CD4-positive, alpha-beta T cell treated with Interleukin-15 for 4 hours (primary cell): ENCODE measurements around the gene RNU1-2.
A peak's percentile ranks its signal among the peaks of the same experiment; 100 is the strongest.
"Not testable (repeated sequence)": the region's sequence is repeated elsewhere in the genome, so short reads cannot be mapped to it uniquely, and the experiment has no call there.

ENCODE experiments used
- DNase-seq: peaks from one replicate; pipeline ENCODE4 v3.0.0-alpha.2; 2020; ENCODE audit warnings: low spot score

Gene RNU1-2

GRCh38 chr1:16888860-16889816, 6.6 kb upstream of the RNU1-2 start:
- peak; percentile 47 for DNase-seq

- DNase-seq = not testable (repeated sequence)
Observed at GRCh38 chr1:16890539-16891021, 5.2 kb upstream of the RNU1-2 start.

- DNase-seq = not testable (repeated sequence)
Observed at GRCh38 chr1:16891057-16891456, 4.7 kb upstream of the RNU1-2 start.

GRCh38 chr1:16892978-16893525, 2.7 kb upstream of the RNU1-2 start:
- not testable (repeated sequence) for DNase-seq

GRCh38 chr1:16893796-16894195, 2.0 kb upstream of the RNU1-2 start:
- not testable (repeated sequence) for DNase-seq

- DNase-seq = not testable (repeated sequence)
Observed at GRCh38 chr1:16894338-16894737, 1.4 kb upstream of the RNU1-2 start.

GRCh38 chr1:16895233-16895597, 565 bp upstream of the RNU1-2 start:
- not testable (repeated sequence) for DNase-seq

- peak; percentile 67 for DNase-seq
Observed at GRCh38 chr1:16896316-16897055, 706 bp downstream of the RNU1-2 start.

- DNase-seq = not testable (repeated sequence)
Observed at GRCh38 chr1:16897653-16898052, 1.9 kb downstream of the RNU1-2 start.

GRCh38 chr1:16898298-16898697, 2.5 kb downstream of the RNU1-2 start:
- not testable (repeated sequence) for DNase-seq

GRCh38 chr1:16899020-16899419, 3.2 kb downstream of the RNU1-2 start:
- DNase-seq = not testable (repeated sequence)

GRCh38 chr1:16900751-16901150, 5.0 kb downstream of the RNU1-2 start:
- DNase-seq = no peak

- not testable (repeated sequence) for DNase-seq
Observed at GRCh38 chr1:16901371-16901770, 5.6 kb downstream of the RNU1-2 start.

GRCh38 chr1:16903054-16903453, 7.3 kb downstream of the RNU1-2 start:
- DNase-seq = no peak

- no peak for DNase-seq
Observed at GRCh38 chr1:16903458-16903796, 7.6 kb downstream of the RNU1-2 start.

- DNase-seq = peak; percentile 99
Observed at GRCh38 chr1:16904560-16905109, 8.9 kb downstream of the RNU1-2 start.

GRCh38 chr1:16905110-16905867, 9.5 kb downstream of the RNU1-2 start:
- DNase-seq = peak; percentile 27

- DNase-seq = no peak
Observed at GRCh38 chr1:16905868-16906702, 10.3 kb downstream of the RNU1-2 start.

- DNase-seq = no peak
Observed at GRCh38 chr1:16906873-16907272, 11.1 kb downstream of the RNU1-2 start.
